GM12878 (cell line): ENCODE results near the gene PKP3. TPM values are rescaled to one million over a fixed set of nuclear protein-coding genes. Genes with fewer than 3 reads are reported as not detected.

Experiments used
- ATAC-seq: fragments of 200-7000 bp; cut with Tn5 transposase; 3 replicates; pipeline ENCODE4 v1.9.1; 2020; ENCODE audit warnings: mild to moderate bottlenecking, moderate library complexity
- BruUV-seq: library from RNA; stranded (reverse); fragments of 400-500 nt; replicated peaks from 2 replicates; lab custom pipeline; 2021; lab: Mats Ljungman, UMichigan
- CTCF ChIA-PET: fragments of 300-600 bp; sonication (Branson Sonifier 250); formaldehyde crosslinking; extraction: SDS; loops from one replicate; lab custom pipeline; 2021; ENCODE audit warnings: inconsistent platforms; lab: Yijun Ruan, JAX
- POLR2A ChIA-PET: fragments of 350-600 bp; formaldehyde crosslinking; extraction: SDS; loops from one replicate; lab custom pipeline; 2021; ENCODE audit warnings: inconsistent platforms; lab: Charles Lee
- RAD21 ChIA-PET: fragments of 300-600 bp; sonication (Branson Sonifier 250); formaldehyde crosslinking; loops from one replicate; lab custom pipeline; 2023; ENCODE audit warnings: antibody characterized with exemption; ENCODE audit not compliant: unreplicated experiment; lab: Charles Lee
- SMC1A ChIA-PET: fragments of 300-600 bp; sonication (Branson Sonifier 250); formaldehyde crosslinking; loops from one replicate; lab custom pipeline; 2023; ENCODE audit not compliant: unreplicated experiment, uncharacterized antibody; lab: Charles Lee
- DNase-seq: peaks from one replicate; pipeline ENCODE4 v3.0.0-alpha.2; 2011; ENCODE audit warnings: low read depth, low spot score
- FAIRE-seq: peaks from 3 replicates; lab custom pipeline; 2011; peaks lifted over from hg19 to GRCh38; lab: Jason Lieb, UNC
- H2AFZ ChIP-seq: 2 replicates; pipeline ENCODE4 v1.6.0; 2011; ENCODE audit warnings: low read depth, low read length, control low read depth; ENCODE audit not compliant: control insufficient read depth
- H3K27ac ChIP-seq: 2 replicates; pipeline ENCODE4 v1.5.1; 2011; ENCODE audit warnings: control low read depth; ENCODE audit not compliant: control insufficient read depth, insufficient read depth
- H3K27me3 ChIP-seq, 2 experiments: replicated peaks in 1 of 2; 2 replicates each; pipeline versions ENCODE4 v1.6.0 to v1.6.1; 2011; ENCODE audit warnings: low read length in 1 of 2; ENCODE audit not compliant: control insufficient read depth in 2 of 2, insufficient read depth in 2 of 2
- H3K36me3 ChIP-seq, 2 experiments: 2 replicates each; pipeline ENCODE4 v1.5.1; 2011; ENCODE audit warnings: low read length in 1 of 2; ENCODE audit not compliant: control insufficient read depth in 2 of 2, insufficient read depth in 2 of 2
- H3K4me1 ChIP-seq: 2 replicates; pipeline ENCODE4 v1.6.1; 2011; ENCODE audit warnings: mild to moderate bottlenecking, low read length, moderate library complexity, mixed read lengths; ENCODE audit not compliant: control insufficient read depth, insufficient read depth
- H3K4me2 ChIP-seq: 2 replicates; pipeline ENCODE4 v1.6.0; 2011; ENCODE audit warnings: control low read depth; ENCODE audit not compliant: control insufficient read depth, insufficient read depth
- H3K4me3 ChIP-seq: fragments of 200-600 bp; sonication (generic); 2 replicates; pipeline ENCODE4 v1.5.1; 2016
- H3K79me2 ChIP-seq: 2 replicates; pipeline ENCODE4 v1.6.0; 2011; ENCODE audit warnings: low read length; ENCODE audit not compliant: control insufficient read depth, insufficient read depth
- H3K9ac ChIP-seq: 2 replicates; pipeline ENCODE4 v1.8.0; 2011; ENCODE audit warnings: low read length, control low read depth, mixed read lengths; ENCODE audit not compliant: control insufficient read depth, insufficient read depth
- H3K9me3 ChIP-seq: replicated peaks from 3 replicates; pipeline ENCODE4 v1.5.1; 2011; ENCODE audit warnings: mild to moderate bottlenecking, low read length; ENCODE audit not compliant: control insufficient read depth, insufficient read depth
- H4K20me1 ChIP-seq: 2 replicates; pipeline ENCODE4 v1.6.0; 2011; ENCODE audit not compliant: control insufficient read depth, insufficient read depth
- CBFB ChIP-seq: IDR thresholded peaks from 2 replicates; pipeline ENCODE4 v1.6.1; 2016; ENCODE audit warnings: antibody characterized with exemption, low read depth
- EED ChIP-seq: sonication (generic); IDR thresholded peaks from 2 replicates; pipeline ENCODE4 v1.6.1; 2016; ENCODE audit warnings: antibody characterized with exemption, low read depth
- KAT2A ChIP-seq: conservative IDR thresholded peaks from 2 replicates; pipeline ENCODE4 v1.6.1; 2011; ENCODE audit warnings: low read depth, low read length; ENCODE audit not compliant: control insufficient read depth
- MTA3 ChIP-seq: IDR thresholded peaks from 2 replicates; pipeline ENCODE4 v1.6.1; 2012; ENCODE audit warnings: low read length, inconsistent platforms, borderline replicate concordance
- NFYB ChIP-seq: IDR thresholded peaks from 2 replicates; pipeline ENCODE4 v1.6.1; 2011; ENCODE audit warnings: low read depth, mild to moderate bottlenecking, low read length, improper control_type of control experiment, moderate library complexity; ENCODE audit not compliant: insufficient read depth
- PML ChIP-seq: IDR thresholded peaks from 2 replicates; pipeline ENCODE4 v1.6.1; 2012; ENCODE audit warnings: low read length, inconsistent platforms
- POLR2AphosphoS2 ChIP-seq: IDR thresholded peaks from 2 replicates; pipeline ENCODE4 v1.6.1; 2011; ENCODE audit warnings: low read depth, mild to moderate bottlenecking, low read length, improper control_type of control experiment, moderate library complexity
- SIN3A ChIP-seq: IDR thresholded peaks from 2 replicates; pipeline ENCODE4 v1.6.1; 2012; ENCODE audit warnings: low read depth, low read length, improper control_type of control experiment
- SMAD1 ChIP-seq: fragments of 450-650 bp; IDR thresholded peaks from 2 replicates; pipeline ENCODE4 v1.6.1; 2018; ENCODE audit warnings: mild to moderate bottlenecking, low read depth; ENCODE audit not compliant: partially characterized antibody
- WGBS: methylation state at CpG from one replicate; pipeline ENCODE4 v1.1.6; 2016; ENCODE audit warnings: low lambda C conversion rate; ENCODE audit not compliant: insufficient replicate concordance, insufficient coverage; ENCODE audit errors: missing lambda C conversion rate; 5-methylcytosine and 5-hydroxymethylcytosine counted together
- in situ Hi-C: fragments of 300-500 bp; cut with MboI; formaldehyde crosslinking; loops from 9 replicates; pipeline ENCODE4 v1.14.3; 2018; ENCODE audit warnings: mixed read lengths
- intact Hi-C: fragments of 100-400 bp; cut with micrococcal nuclease; formaldehyde crosslinking; loops from one replicate; pipeline ENCODE4 v1.14.2; 2022; ENCODE audit not compliant: unreplicated experiment
- polyA plus RNA-seq, 11 experiments: library from polyadenylated mRNA; depleted of rRNA in 4 of 11; unstranded in 6 of 11; stranded (reverse) in 5 of 11; fragments of >200 nt; fragmentation: Nextera tagmentation in 4 of 11; fragmentation: Illumina TruSeq in 1 of 11; extraction: Ambion mirVana in 4 of 11; extraction: Trizol in 1 of 11; gene quantifications; 1 replicate in 1 of 11; 2 replicates in 10 of 11; pipeline versions ENCODE4 v1.2.1 to v1.2.3, GENCODE V29; 2011 to 2016; ENCODE audit warnings: inconsistent platforms in 2 of 11, missing spikeins in 2 of 11, low read depth in 1 of 11
- total RNA-seq, 4 experiments: library from RNA; depleted of rRNA in 3 of 4; stranded (reverse); fragments of >200 nt in 3 of 4; fragmentation: Illumina TruSeq in 1 of 4; extraction: Trizol in 1 of 4; gene quantifications; 2 replicates each; pipeline versions ENCODE4 v1.2.1 to v1.2.3, GENCODE V29; 2013 to 2021
- TF ChIP-seq, protein P1 (sequence below): fragments of 450-650 bp; IDR thresholded peaks from 2 replicates; pipeline ENCODE4 v1.6.1; 2018; ENCODE audit warnings: mild to moderate bottlenecking, low read depth, moderate library complexity; ENCODE audit not compliant: partially characterized antibody
- TF ChIP-seq, protein P2 (sequence below): fragments of 450-650 bp; IDR thresholded peaks from 2 replicates; pipeline ENCODE4 v1.6.1; 2017; ENCODE audit warnings: mild to moderate bottlenecking

PKP3 gene
- total and polyA plus RNA-seq, 10 of the 15 experiments (the other 5 are each of a cell fraction or from before 2014, with no cell fraction given): 0.45 to 0.90 TPM; not detected in 8

DNA sequence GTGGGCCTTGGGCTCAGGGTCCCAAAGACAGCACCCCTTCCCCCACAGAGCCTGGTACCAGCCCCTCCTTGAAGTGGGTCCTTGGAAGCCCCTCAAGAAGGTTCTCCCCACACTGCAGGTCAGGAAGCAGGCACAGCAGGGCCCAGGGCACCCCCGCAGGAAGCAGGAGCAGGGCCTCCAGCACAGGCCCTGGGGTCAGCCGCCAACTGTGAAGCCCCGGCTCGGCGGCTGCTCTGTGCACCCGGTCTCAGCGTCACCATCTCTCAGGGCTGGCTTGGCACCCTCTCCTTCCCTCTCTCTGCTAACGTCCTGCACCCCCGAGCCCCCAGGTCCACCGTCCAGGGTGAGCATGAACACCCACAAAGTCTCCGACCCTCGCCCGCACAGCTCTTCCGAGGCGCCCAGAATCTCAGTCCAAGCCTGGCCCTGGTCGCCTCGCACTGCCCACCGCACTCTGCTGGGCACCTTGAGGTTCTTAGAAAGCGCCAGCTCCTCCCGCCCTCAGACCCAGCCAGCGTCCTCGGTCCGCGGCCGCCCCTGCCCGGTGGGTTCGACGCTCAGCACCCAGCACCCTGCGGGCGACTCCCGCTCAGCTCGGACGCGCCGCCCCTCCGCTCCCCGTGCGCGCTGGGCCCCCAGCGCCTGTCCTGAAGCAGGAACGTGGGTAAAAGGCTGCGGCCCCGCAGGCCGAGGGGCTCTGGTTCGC, 22.2 kb downstream of the PKP3 start:
- TF ChIP-seq SIN3A (no peak), SMAD1 (no peak), MTA3 (no peak), NFYB (no peak), PML (no peak), CBFB (no peak), POLR2AphosphoS2 (no peak), KAT2A (no peak), EED (no peak)
- TF ChIP-seq, protein P1, sequence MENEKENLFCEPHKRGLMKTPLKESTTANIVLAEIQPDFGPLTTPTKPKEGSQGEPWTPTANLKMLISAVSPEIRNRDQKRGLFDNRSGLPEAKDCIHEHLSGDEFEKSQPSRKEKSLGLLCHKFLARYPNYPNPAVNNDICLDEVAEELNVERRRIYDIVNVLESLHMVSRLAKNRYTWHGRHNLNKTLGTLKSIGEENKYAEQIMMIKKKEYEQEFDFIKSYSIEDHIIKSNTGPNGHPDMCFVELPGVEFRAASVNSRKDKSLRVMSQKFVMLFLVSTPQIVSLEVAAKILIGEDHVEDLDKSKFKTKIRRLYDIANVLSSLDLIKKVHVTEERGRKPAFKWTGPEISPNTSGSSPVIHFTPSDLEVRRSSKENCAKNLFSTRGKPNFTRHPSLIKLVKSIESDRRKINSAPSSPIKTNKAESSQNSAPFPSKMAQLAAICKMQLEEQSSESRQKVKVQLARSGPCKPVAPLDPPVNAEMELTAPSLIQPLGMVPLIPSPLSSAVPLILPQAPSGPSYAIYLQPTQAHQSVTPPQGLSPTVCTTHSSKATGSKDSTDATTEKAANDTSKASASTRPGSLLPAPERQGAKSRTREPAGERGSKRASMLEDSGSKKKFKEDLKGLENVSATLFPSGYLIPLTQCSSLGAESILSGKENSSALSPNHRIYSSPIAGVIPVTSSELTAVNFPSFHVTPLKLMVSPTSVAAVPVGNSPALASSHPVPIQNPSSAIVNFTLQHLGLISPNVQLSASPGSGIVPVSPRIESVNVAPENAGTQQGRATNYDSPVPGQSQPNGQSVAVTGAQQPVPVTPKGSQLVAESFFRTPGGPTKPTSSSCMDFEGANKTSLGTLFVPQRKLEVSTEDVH: no peak
- TF ChIP-seq, protein P2, sequence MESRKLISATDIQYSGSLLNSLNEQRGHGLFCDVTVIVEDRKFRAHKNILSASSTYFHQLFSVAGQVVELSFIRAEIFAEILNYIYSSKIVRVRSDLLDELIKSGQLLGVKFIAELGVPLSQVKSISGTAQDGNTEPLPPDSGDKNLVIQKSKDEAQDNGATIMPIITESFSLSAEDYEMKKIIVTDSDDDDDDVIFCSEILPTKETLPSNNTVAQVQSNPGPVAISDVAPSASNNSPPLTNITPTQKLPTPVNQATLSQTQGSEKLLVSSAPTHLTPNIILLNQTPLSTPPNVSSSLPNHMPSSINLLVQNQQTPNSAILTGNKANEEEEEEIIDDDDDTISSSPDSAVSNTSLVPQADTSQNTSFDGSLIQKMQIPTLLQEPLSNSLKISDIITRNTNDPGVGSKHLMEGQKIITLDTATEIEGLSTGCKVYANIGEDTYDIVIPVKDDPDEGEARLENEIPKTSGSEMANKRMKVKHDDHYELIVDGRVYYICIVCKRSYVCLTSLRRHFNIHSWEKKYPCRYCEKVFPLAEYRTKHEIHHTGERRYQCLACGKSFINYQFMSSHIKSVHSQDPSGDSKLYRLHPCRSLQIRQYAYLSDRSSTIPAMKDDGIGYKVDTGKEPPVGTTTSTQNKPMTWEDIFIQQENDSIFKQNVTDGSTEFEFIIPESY: no peak
- FAIRE-seq: no peak
- Histone ChIP-seq H3K79me2 (no peaks in the 10 kb centered on the region), H3K4me2 (peak overlapping the region; percentile 79), H3K27ac (no peak overlapping the region), H3K4me1 (peaks cover 8% of the 10 kb centered on the region), H3K27me3 (no peaks in the 10 kb centered on the region), H3K36me3 (no peaks in the 10 kb centered on the region), H3K4me3 (peak overlapping the region; percentile 60; the same call in 1 of the 2 replicates), H2AFZ (peak overlapping the region; percentile 55), H3K9ac (no peak overlapping the region; the same call in 1 of the 2 replicates), H4K20me1 (no peaks in the 10 kb centered on the region), H3K9me3 (no peaks in the 10 kb centered on the region)
- in situ Hi-C loops (no loop called here), intact Hi-C loops (no loop called here)
- no peak for ATAC-seq
- ChIA-PET SMC1A (no interaction called here), CTCF (no interaction called here), RAD21 (no interaction called here), POLR2A (no interaction called here)
- 19% methylated on average over 40 of the region's 45 CpGs for WGBS
- BruUV-seq: no TSS peak
- no peak for DNase-seq
